Tibial nerve (tissue), 4 donors: ENCODE measurements around the gene RNF207.

Experiments used
- CTCF ChIP-seq, 5 experiments: fragments of 200-600 bp in 3 of 5; fragments of 450-650 bp in 2 of 5; sonication (generic) in 3 of 5; IDR thresholded peaks; one replicate each; pipeline ENCODE4 v1.5.1; 2016 to 2019; ENCODE audit warnings: antibody characterized with exemption in 5 of 5, mild to moderate bottlenecking in 3 of 5, moderate library complexity in 2 of 5
- EP300 ChIP-seq, 2 donors: sonication (generic); formaldehyde crosslinking; IDR thresholded peaks; one replicate each; pipeline ENCODE4 v1.6.1; 2017; ENCODE audit warnings: antibody characterized with exemption in 2 of 2, mild to moderate bottlenecking in 1 of 2

GRCh38 chr1:6199298-6200187 is 6.4 kb upstream of the RNF207 start, which contains the start of gene RPL22:
- TF ChIP-seq CTCF (IDR thresholded peaks at IDR 0.05) (peak in 2 of 5 experiments; percentile 32 to 71), EP300 (IDR thresholded peaks at IDR 0.05) (peak; percentile 85 to 97)
